HG02763 (cell line): ENCODE measurements around the gene TMEM240.
"Not testable (repeated sequence)": the region's sequence is repeated elsewhere in the genome, so short reads cannot be mapped to it uniquely, and the experiment has no call there.

Experiments
- ATAC-seq: cut with Tn5 transposase; IDR thresholded peaks from one replicate; pipeline ENCODE4 v1.9.1; 2021; ENCODE audit warnings: mild to moderate bottlenecking, moderate library complexity; ENCODE audit not compliant: unreplicated experiment

The TMEM240 gene

DNA sequence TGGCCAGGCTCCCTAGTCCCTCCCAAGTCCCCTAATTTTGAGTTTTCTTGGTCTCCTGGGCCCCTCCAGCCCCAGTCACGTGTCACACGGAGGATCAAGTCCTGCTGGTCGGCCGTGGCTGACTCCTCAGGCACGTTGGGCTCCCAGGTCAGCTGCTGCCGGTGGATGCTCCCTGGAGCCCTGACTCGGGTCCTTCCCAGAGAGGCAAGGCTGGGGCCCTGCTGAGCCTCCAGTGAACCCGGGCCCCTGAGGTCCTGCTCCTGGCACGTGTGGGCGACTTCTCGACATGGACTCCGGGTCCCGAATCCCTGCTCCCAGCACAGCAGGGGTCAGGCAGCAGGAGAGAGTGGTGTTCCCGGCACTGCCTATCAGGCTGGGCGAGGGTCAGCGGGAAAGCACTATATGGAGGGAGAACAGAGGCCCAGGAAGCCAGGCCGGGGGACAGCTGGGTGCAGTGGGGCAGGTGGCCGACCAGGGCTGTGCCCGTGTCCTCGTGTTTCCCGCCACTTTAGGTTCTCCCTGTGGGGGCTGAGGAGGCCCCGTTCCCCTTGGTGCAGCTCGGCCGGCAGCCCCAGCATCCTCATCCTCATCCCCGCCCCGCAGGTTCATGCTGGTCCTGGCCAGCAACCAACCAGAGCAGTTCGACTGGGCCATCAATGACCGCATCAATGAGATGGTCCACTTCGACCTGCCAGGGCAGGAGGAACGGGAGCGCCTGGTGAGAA, 13.2 kb downstream of the TMEM240 start:
- no peak for ATAC-seq

DNA sequence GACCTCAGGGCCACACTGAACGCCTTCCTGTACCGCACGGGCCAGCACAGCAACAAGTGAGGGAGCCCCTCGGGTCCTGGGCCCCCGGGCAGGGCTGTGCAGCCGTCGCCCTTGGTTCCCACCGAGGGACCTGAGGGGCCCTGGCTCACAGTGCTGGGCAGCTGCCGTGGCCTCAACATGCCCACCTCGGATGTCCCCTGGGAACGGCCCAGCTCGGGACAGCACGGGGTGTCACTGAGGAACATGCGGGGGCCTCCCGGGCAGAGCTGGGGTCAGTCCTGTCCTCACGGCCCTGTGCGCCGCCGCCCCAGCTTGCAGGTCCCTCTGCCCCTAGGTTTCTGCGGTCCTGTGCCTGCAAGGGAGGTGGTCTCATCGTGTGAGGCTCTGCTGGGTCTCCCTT, 13.9 kb downstream of the TMEM240 start:
- not testable (repeated sequence) for ATAC-seq

DNA sequence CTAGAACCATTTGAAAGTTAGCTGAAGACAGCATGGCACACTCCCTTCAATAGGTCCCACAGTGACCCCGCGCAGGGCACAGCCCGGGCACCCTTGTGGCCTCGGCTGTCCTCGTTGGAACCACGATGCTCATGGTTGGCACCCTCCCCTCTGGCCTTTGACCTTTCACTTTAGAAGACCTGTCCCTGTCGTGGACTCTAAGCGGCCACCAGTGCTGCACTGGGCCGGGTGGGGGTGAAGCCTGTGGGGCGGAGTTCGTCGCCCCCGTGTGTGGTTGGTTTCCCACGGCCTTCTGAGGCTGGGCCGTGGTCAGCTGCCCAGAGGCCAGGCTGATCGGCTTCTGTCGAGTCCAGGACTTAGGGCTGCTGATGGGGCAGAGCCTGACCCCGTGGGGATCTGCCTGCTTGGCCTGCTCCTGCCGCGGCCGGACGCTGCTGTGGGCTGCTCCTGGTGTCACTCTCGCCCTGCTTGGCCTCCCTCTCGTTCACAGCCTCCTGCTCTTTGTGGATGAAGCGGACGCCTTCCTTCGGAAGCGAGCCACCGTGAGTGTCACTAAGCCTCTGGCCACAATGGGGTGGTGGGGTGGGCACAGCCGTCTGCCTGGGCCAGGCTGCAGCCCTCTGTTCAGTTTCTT, 15.6 kb downstream of the TMEM240 start:
- ATAC-seq = not testable (repeated sequence)

DNA sequence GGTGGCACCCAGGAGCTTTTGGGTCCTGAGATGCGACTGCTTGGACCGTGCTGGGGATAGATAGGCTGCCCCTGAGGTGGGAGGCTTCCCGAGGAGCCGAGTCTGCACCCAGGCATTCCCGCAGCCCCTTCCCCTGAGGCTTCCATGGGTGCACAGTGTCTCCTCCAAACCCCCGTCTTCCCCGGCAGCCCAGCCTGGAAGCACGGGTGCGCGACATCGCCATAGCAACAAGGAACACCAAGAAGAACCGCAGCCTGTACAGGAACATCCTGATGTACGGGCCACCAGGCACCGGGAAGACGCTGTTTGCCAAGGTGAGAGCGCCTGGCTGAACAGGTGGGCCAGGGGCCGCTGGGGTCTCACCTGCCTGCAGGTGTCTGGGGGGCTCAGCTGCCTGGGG, 16.8 kb downstream of the TMEM240 start:
- ATAC-seq = not testable (repeated sequence)

DNA sequence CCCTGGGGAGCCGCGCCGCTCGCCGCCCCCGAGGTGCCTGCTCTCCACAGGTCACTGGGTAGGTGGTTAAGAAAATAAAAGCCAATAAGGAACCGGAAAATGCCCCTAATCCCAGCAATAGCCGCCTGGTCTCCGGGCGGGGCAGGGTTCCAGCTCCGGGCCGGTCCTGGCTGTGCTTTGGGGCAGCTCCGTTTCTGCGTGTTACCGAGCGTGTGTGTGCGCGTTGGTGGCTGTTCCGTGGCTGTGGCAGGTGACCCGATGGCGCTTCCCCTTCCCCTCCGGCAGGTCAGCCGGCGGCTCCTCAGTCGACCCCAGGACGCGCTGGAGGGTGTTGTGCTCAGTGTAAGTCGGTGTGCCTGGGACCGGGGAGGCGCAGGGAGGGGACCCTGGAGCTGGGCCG, 17.2 kb downstream of the TMEM240 start:
- ATAC-seq = not testable (repeated sequence)

DNA sequence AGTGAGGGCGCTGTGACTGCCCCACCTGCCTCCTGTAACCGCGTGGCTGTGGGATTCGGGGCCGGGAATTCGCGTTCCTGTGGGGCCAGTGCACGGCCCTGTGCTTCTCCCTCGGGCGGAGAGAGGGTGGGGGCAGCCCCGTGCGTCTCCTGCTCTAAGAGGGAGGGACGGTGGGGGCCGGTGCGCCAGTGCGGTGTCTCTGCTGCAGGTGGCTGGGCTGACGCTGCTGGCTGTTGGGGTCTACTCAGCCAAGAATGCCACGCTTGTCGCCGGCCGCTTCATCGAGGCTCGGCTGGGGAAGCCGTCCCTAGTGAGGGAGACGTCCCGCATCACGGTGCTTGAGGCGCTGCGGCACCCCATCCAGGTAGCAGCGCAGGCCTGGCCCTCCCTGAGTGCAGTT, 17.9 kb downstream of the TMEM240 start:
- not testable (repeated sequence) for ATAC-seq

DNA sequence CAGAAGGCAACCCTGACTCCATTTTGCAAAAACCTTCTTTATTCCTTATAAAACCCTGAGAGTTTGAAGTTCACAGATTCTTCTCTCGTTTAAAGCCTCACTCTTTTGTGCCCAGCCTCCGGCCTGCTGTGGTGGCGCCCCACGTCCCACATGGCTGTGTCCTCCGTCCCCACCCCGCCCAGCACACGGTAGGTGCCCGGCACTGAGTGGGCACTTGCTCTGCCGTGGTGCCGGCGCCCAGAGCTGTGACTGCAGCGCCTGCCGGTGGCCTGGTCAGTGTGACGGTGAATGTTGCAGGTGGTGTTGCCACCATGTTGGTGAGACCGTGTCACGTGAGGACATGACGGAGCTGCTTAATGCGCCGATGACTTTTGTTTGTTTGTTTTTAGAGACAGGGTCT, 19.1 kb downstream of the TMEM240 start:
- ATAC-seq = no peak

DNA sequence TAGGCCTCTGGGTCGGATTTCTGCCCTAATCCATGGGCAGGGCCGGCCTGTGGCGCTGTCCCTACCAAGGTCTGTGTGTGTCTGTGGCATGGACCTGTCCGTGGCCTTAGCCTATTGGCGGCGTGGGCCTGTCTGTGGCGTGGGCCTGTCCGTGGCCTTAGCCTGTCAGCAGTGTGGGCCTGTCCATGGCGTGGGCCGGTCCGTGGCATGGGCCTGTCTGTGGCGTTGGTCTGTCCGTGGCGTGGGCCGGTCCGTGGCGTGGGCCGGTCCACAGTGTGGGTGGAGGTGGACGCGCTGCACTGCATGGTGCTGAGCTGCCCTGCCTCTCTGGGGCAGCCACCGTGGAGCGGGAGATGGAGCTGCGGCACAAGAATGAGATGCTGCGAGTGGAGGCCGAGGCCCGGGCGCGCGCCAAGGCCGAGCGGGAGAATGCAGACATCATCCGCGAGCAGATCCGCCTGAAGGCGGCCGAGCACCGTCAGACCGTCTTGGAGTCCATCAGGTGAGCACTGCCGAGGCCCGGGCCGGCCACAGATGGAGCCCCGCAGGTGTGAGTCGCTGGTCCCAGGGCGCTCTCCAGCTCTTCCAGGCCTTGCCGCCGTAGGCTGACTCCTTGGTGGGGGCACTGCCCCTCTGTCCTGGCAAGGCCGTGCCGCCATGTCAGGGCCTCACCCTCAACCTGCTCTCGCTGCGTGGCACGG, 20.5 kb downstream of the TMEM240 start:
- ATAC-seq = not testable (repeated sequence)

DNA sequence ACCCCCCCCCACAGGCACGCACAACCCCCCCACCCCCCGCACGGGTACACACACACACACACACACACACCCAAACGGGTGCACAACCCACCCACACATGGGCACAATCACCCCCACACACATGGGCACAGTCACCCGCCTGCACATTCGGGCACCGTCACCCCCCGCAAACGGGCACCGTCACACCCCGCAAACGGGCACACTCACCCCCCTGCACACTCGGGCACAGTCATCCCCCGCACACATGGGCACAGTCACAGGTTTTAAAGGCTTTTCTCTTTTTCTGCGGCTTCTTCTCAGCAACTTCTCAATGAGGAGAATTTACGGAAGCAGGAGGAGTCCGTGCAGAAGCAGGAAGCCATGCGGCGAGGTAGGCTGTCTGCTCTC, 21.8 kb downstream of the TMEM240 start:
- not testable (repeated sequence) for ATAC-seq

DNA sequence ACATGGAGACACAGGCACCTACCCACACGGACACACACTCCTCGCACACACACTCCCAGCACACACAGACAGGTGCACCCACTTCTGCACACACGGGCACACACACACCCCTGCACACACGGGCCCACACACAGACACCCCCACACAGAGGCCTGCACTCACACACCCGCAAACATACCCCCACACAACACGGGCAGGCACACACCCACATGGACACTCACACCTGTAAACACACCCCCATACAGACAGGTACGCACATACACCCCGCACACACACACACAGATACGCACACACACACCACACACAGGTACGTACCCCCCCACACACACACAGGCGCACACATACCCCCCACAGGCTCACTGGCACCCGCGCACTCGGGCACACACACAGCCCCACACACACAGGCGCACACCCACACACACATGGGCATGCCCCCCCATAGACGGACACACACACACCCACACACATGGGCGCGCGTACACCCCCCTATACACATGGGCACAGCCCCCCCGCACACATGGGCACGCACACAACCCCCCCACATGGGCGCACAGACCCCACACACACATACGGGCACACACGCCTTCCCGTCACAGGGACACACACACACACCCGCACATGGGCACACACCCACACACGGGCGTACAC, 22.3 kb downstream of the TMEM240 start:
- no peak for ATAC-seq

DNA sequence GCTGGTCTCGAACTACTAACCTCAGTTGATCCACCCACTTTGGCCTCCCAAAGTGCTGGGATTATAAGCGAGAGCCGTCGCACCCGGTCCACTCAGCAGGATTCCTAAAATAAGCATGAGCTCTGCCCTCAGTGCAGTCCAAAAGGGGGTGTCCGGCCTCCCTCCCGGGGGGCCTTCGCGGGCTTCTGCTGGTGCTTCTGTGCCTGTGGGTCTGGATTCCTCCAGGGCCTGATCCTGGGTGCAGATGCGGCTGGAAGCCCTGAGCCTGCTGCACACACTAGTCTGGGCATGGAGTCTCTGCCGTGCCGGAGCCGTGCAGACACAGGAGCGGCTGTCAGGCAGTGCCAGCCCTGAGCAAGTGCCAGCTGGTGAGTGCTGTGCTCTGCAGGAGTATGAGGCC, 23.5 kb downstream of the TMEM240 start:
- ATAC-seq = not testable (repeated sequence)

DNA sequence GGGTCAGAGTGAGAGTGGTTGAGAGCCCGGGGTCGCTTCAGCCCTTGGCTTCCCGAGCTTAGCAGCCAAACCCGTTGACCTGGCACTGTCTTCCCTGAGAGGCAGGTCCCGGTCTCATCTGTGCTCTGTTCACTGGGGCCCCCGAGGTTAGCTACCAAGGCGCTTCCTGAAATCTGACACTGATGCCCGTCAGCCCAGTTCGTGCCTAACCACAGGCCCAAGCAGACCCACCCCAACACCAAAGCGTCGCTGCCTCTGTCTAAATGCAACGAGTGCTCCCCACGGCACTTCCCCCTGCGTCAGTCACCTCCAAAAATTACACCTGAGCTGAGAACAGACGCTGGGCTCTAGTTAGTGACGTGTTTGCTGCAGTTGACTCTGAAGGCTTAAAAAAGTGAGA, 26.0 kb downstream of the TMEM240 start:
- not testable (repeated sequence) for ATAC-seq

DNA sequence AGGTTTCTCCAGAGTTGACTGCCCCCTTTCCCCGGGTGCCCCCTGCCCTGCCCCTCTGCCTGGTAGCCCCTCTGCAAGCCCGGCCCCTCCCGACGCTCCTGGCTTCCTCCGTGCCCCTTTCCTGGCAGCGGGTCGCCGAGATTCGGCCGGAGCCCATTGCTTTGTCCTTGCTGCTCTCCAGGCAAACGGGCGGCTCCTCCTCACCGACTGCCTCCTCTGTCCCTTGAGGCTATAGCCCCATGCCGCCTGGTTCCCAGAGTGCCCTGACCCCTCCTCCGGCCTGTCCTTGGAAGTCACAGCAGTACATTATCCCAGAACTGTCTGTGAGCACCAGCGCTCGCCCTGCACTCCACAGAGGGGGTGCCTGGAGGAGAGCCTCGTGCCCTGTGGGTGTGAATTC, 26.7 kb downstream of the TMEM240 start:
- not testable (repeated sequence) for ATAC-seq

DNA sequence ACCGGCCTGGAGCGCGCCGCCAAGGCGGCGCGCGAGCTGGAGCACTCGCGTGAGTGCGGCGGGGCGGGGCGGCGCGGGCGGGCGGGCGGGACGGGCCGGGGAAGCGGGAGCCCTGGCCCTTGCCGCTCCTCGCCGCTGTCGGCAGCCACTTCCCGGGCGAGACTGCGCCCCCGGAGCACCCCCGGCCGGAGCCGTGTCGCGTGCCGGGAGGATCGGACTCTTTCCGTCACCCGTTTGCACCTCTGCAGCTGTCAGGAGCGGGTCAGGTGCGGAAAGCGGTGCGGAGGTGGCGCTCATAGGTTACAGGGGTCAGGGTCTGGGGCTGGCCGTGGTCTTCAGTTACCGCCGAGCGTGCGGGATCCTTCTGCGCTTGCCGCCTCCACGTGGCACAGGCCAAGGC, 28.0 kb downstream of the TMEM240 start:
- peak; percentile 6 for ATAC-seq

DNA sequence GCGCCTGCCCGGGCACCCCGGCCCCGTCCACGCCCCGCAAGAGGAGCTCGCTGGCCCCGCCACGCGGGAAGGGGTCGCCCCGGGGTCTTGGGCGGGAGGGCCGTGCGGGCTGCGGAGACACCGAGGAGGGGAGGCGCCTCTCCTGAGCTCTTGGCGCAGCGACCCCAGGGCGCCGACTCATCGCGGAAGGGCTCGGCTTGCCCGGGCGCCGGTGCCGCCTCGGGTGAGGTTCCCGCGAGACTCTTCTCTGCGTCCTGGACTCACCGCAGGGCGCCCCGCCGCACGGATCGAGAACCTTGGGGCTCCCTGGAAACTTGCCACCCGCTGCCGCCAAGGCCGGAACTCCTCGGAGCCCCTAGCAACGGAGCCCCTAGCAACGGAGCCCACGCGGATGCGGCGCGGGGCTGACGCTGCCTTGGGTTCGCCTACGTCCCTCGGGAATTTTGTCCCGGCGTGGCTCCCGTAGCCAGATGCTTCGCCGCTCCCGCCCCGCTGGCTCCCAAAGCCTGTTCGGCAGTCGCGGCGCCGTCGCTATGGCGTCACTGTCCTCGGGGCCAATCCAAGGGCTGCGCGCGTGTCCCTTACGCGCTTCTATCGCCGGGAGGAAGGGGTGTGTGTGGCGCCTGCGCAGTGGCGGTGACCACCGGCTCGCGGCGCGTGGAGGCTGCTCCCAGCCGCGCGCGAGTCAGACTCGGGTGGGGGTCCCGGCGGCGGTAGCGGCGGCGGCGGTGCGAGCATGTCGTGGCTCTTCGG, 28.7 kb downstream of the TMEM240 start, which contains the start of gene ATAD3A:
Gene ATAD3A, plus strand, starts transcription at position 630 of the 753 bp plus-strand sequence. Its CDS starts 107 bp downstream, at position 737.
- peak; percentile 90 for ATAC-seq

DNA sequence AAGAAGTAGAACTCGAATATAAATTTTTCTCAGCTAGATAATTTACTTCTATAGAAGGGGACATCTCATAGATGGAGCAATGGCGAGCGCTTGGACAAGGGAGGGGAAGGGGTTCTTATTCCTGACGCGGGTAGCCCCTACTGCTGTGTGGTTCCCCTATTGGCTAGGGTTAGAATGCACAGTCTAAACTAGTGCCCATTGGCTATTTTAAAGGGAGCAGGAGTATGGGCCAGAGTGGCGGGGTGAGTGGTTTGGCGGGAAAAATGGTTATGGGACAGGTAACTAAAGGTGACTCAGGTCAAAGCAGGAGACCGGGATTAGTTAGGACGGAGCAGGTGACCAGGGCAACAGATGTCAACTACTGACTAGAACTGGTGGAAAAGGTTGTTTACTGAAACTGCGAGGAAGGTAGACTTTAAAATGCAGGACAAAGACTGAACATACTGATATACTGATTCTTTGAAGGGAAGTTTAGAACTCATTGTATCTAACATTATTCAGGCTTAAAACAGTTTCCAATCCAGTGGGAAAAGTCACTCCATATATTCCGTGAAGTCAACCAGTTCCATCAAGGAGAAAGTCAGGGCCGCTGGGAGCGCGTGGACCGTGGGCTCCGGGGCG, 29.4 kb downstream of the TMEM240 start:
- ATAC-seq = no peak

DNA sequence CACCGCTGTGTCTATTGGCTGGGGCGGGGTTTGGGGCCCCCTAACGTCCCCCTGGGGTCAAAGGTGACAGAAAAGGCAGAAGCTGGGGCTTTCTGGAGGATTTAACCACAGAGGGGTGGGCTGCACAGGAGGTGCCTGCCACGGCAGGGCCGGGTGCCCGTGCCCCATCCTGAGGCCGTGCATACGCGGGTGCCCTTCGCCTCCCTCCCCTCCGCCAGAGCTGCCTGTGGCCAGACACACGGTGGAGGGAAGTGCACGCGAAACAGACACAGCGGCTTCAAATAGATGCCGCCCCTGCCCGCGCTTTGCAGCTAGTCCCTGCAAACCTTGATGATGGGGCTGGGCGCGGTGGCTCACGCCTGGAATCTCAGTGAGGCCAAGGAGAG, 31.0 kb downstream of the TMEM240 start:
- not testable (repeated sequence) for ATAC-seq

DNA sequence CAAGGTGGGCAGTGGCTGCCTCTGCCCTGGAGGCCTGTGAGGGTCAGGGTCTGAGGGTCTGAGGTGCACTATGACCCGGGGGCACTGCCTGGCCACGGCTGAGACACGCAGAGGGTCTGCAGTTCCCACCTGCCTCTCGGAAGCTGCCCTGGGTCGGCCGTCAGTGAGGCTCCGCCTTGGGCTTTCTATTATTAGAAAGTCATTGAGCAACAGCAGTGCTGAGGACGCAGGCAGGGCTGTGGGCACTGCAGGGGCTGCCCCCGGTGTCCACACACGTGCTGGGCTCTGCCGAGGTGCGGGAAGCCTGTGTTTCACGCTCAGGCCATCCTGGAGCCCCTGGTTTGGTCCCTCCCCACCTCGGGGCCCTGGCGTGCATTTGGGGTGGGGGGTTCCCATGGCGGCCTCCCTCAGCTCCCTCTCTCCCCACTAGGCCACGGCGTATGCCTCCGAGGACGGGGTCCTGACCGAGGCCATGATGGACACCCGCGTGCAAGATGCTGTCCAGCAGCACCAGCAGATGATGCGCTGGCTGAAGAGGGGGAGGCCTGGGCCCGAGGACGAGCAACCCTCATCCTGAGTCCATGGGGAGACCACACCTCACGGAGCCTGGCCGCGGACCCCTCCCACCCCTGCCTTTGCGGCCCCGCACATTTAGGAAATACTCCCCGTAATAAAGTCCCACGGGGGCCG, 31.5 kb downstream of the TMEM240 start:
- not testable (repeated sequence) for ATAC-seq

DNA sequence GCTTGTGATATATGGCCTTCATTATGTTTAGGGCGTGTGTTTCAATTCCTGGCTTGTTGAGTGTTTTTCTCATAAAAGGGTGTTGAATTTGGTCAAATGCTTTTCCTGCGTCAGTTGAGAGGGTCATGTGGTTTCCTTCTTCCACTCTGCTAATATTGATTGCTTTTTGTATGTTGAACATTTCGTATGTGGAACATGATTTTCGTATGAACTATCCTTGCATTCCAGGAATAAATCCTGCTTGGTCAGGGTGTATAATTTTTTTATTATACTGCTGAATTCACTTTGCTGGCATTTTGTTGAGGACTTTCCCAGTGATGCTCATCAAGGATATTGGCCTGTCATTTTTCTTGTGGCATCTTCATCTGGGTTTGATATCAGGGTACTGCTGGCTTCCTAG, 33.1 kb downstream of the TMEM240 start:
- ATAC-seq = no peak

DNA sequence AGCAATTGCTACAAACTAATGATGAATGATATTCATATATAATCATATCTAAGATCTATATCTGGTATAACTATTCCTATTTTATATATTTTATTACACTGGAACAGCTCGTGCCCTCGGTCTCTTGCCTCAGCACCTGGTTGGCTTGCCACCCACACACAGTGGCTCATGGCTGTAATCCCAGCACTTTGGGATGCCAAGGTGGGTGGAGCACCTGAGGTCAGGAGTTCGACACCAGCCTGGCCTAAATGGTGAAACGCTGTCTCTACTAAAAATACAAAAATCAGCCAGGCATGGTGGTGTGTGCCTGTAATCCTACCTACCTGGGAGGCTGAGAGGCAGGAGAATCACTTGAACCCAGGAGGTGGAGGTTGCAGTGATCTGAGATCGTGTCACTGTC, 34.6 kb downstream of the TMEM240 start:
- ATAC-seq = not testable (repeated sequence)
